ENCODE results near the gene PRKAG2.

The PRKAG2 gene

GRCh38 chr7:151900591-151900985 lies 23.7 kb upstream of the PRKAG2 start:
- no peak for DNase-seq

- DNase-seq = no peak
These were observed 22.8 kb upstream of the PRKAG2 start for GRCh38 chr7:151899513-151900360.

- DNase-seq = no peak
These were observed 21.2 kb upstream of the PRKAG2 start for GRCh38 chr7:151897951-151898686.

- DNase-seq = no peak
These were observed 20.3 kb upstream of the PRKAG2 start for GRCh38 chr7:151897161-151897731.

- no peak for DNase-seq
These were observed 19.6 kb upstream of the PRKAG2 start for GRCh38 chr7:151896486-151896885.

GRCh38 chr7:151896086-151896485 lies 19.2 kb upstream of the PRKAG2 start:
- no peak for DNase-seq

- no peak for DNase-seq
These were observed 18.7 kb upstream of the PRKAG2 start for GRCh38 chr7:151895631-151896031.

GRCh38 chr7:151895008-151895630 lies 18.2 kb upstream of the PRKAG2 start:
- no peak for DNase-seq

GRCh38 chr7:151894111-151895007 lies 17.4 kb upstream of the PRKAG2 start:
- no peak for DNase-seq

GRCh38 chr7:151893405-151893923 lies 16.5 kb upstream of the PRKAG2 start:
- DNase-seq = no peak

GRCh38 chr7:151891753-151892152 lies 14.8 kb upstream of the PRKAG2 start:
- DNase-seq = no peak

- DNase-seq = no peak
These were observed 14.3 kb upstream of the PRKAG2 start for GRCh38 chr7:151891182-151891581.

- DNase-seq = no peak
These were observed 13.6 kb upstream of the PRKAG2 start for GRCh38 chr7:151890355-151891004.

- no peak for DNase-seq
These were observed 12.8 kb upstream of the PRKAG2 start for GRCh38 chr7:151889406-151890354.

GRCh38 chr7:151888079-151889067 lies 11.5 kb upstream of the PRKAG2 start:
- no peak for DNase-seq

- DNase-seq = no peak
These were observed 9.9 kb upstream of the PRKAG2 start for GRCh38 chr7:151886783-151887182.

GRCh38 chr7:151885202-151885580 lies 8.3 kb upstream of the PRKAG2 start:
- DNase-seq = no peak

- DNase-seq = no peak
These were observed 7.6 kb upstream of the PRKAG2 start for GRCh38 chr7:151884312-151885201.
